H9 (cell line): ENCODE measurements around the gene STN1. TPM values are rescaled to one million over a fixed set of nuclear protein-coding genes. Genes with fewer than 3 reads are reported as not detected.

Experiments used
- DNase-seq: peaks from one replicate; pipeline ENCODE4 v3.0.0-alpha.2; 2017
- H2AFZ ChIP-seq: one replicate; pipeline ENCODE4 v1.6.1; 2013; ENCODE audit warnings: mild to moderate bottlenecking, low read length, control low read depth, moderate library complexity
- H2AK5ac ChIP-seq: 2 replicates; pipeline ENCODE4 v1.6.1; 2013; ENCODE audit warnings: low read length, control low read depth, mixed read lengths; ENCODE audit not compliant: insufficient read length
- H2BK120ac ChIP-seq: one replicate; pipeline ENCODE4 v1.6.1; 2013; ENCODE audit warnings: low read depth, mild to moderate bottlenecking, low read length, control low read depth, inconsistent platforms; ENCODE audit not compliant: poor library complexity, severe bottlenecking
- H2BK12ac ChIP-seq: 2 replicates; pipeline ENCODE4 v1.6.1; 2013; ENCODE audit warnings: low read length, control low read depth, mixed read lengths, low read depth; ENCODE audit not compliant: insufficient read length
- H2BK15ac ChIP-seq: 2 replicates; pipeline ENCODE4 v1.6.1; 2013; ENCODE audit warnings: low read depth, low read length, control low read depth
- H2BK20ac ChIP-seq: one replicate; pipeline ENCODE4 v1.6.1; 2013; ENCODE audit warnings: low read depth, mild to moderate bottlenecking, low read length, control low read depth, inconsistent platforms; ENCODE audit not compliant: poor library complexity, severe bottlenecking
- H2BK5ac ChIP-seq: 2 replicates; pipeline ENCODE4 v1.6.1; 2013; ENCODE audit warnings: low read length, control low read depth, mixed read lengths; ENCODE audit not compliant: insufficient read length
- H3K14ac ChIP-seq: 2 replicates; pipeline ENCODE4 v1.6.1; 2013; ENCODE audit warnings: low read length, control low read depth; ENCODE audit not compliant: insufficient read depth
- H3K18ac ChIP-seq: 2 replicates; pipeline ENCODE4 v1.6.1; 2013; ENCODE audit warnings: low read depth, mild to moderate bottlenecking, mixed read lengths, low read length, control low read depth; ENCODE audit not compliant: insufficient read length
- H3K23ac ChIP-seq: 2 replicates; pipeline ENCODE4 v1.6.1; 2013; ENCODE audit warnings: low read length, control low read depth, mixed read lengths, low read depth; ENCODE audit not compliant: insufficient read length
- H3K23me2 ChIP-seq: 2 replicates; pipeline ENCODE4 v1.6.1; 2013; ENCODE audit warnings: low read depth, mild to moderate bottlenecking, mixed read lengths, low read length, control low read depth; ENCODE audit not compliant: insufficient read length, poor library complexity, severe bottlenecking
- H3K27ac ChIP-seq: 2 replicates; pipeline ENCODE4 v1.5.1; 2013; ENCODE audit warnings: low read length, control low read depth, mixed read lengths, low read depth; ENCODE audit not compliant: insufficient read length
- H3K27me3 ChIP-seq: 2 replicates; pipeline ENCODE4 v1.6.1; 2013; ENCODE audit warnings: low read length, control low read depth, inconsistent platforms; ENCODE audit not compliant: insufficient read depth
- H3K4ac ChIP-seq: 2 replicates; pipeline ENCODE4 v1.6.1; 2013; ENCODE audit warnings: low read depth, mild to moderate bottlenecking, control low read depth, inconsistent platforms, low read length, moderate library complexity
- H3K4me1 ChIP-seq: 2 replicates; pipeline ENCODE4 v1.6.1; 2013; ENCODE audit warnings: low read length, control low read depth, inconsistent platforms; ENCODE audit not compliant: insufficient read depth
- H3K4me2 ChIP-seq: 2 replicates; pipeline ENCODE4 v1.6.1; 2013; ENCODE audit warnings: low read length, control low read depth, mixed read lengths; ENCODE audit not compliant: insufficient read length, insufficient read depth
- H3K56ac ChIP-seq: 2 replicates; pipeline ENCODE4 v1.6.1; 2013; ENCODE audit warnings: low read depth, mild to moderate bottlenecking, mixed read lengths, low read length, control low read depth; ENCODE audit not compliant: insufficient read length
- H3K79me1 ChIP-seq: 2 replicates; pipeline ENCODE4 v1.6.1; 2013; ENCODE audit warnings: low read depth, mild to moderate bottlenecking, moderate library complexity, low read length, control low read depth, inconsistent platforms; ENCODE audit not compliant: insufficient read depth, poor library complexity, severe bottlenecking
- H3K79me2 ChIP-seq: 2 replicates; pipeline ENCODE4 v1.6.1; 2013; ENCODE audit warnings: low read length, control low read depth, inconsistent platforms; ENCODE audit not compliant: insufficient read depth
- H3K9ac ChIP-seq: 2 replicates; pipeline ENCODE4 v1.6.1; 2013; ENCODE audit warnings: low read length, control low read depth, mixed read lengths; ENCODE audit not compliant: insufficient read length; ENCODE audit errors: extremely low read depth
- H3K9me3 ChIP-seq: one replicate; pipeline ENCODE4 v1.6.1; 2013; ENCODE audit warnings: low read depth, low read length, inconsistent platforms; ENCODE audit not compliant: control insufficient read depth
- H3T11ph ChIP-seq: one replicate; pipeline ENCODE4 v1.6.1; 2013; ENCODE audit warnings: mild to moderate bottlenecking, low read length, control low read depth, inconsistent platforms
- H4K20me1 ChIP-seq: one replicate; pipeline ENCODE4 v1.6.1; 2013; ENCODE audit not compliant: control insufficient read depth, insufficient read length, insufficient read depth
- H4K5ac ChIP-seq: 2 replicates; pipeline ENCODE4 v1.6.1; 2013; ENCODE audit warnings: low read depth, mild to moderate bottlenecking, mixed read lengths, low read length, control low read depth; ENCODE audit not compliant: insufficient read length
- H4K8ac ChIP-seq: replicated peaks from 2 replicates; pipeline ENCODE4 v1.6.1; 2013; ENCODE audit warnings: low read length, control low read depth, mixed read lengths, low read depth; ENCODE audit not compliant: insufficient read length
- H4K91ac ChIP-seq: 2 replicates; pipeline ENCODE4 v1.6.1; 2013; ENCODE audit warnings: low read depth, mild to moderate bottlenecking, moderate library complexity, mixed read lengths, low read length, control low read depth; ENCODE audit not compliant: insufficient read length
- H3K27ac Mint-ChIP-seq, 3 experiments: 2 replicates in 2 of 3; 3 replicates in 1 of 3; pipeline ENCODE4 v1.8.0; 2020 to 2021; ENCODE audit warnings: mixed read lengths in 3 of 3, mild to moderate bottlenecking in 1 of 3, moderate library complexity in 1 of 3
- H3K27me3 Mint-ChIP-seq: 2 replicates; pipeline ENCODE4 v1.8.0; 2021; ENCODE audit warnings: low read depth, mild to moderate bottlenecking, moderate library complexity, mixed read lengths
- H3K36me3 Mint-ChIP-seq, 3 experiments: 2 replicates in 2 of 3; 3 replicates in 1 of 3; pipeline ENCODE4 v1.8.0; 2020 to 2021; ENCODE audit warnings: low read depth in 3 of 3, mixed read lengths in 3 of 3; ENCODE audit not compliant: insufficient read depth in 1 of 3
- H3K4me1 Mint-ChIP-seq, 2 experiments: 2 replicates each; pipeline ENCODE4 v1.8.0; 2020; ENCODE audit warnings: mixed read lengths in 2 of 2
- H3K4me3 Mint-ChIP-seq, 2 experiments: 2 replicates in 1 of 2; 3 replicates in 1 of 2; pipeline ENCODE4 v1.8.0; 2020 to 2021; ENCODE audit warnings: mild to moderate bottlenecking in 2 of 2, mixed read lengths in 2 of 2, moderate library complexity in 1 of 2
- H3K9me3 Mint-ChIP-seq, 2 experiments: 2 replicates in 1 of 2; 3 replicates in 1 of 2; pipeline ENCODE4 v1.8.0; 2020; ENCODE audit warnings: mild to moderate bottlenecking in 2 of 2, mixed read lengths in 2 of 2, moderate library complexity in 1 of 2
- CTCF ChIP-seq: fragments of 200-600 bp; sonication (generic); conservative IDR thresholded peaks from 3 replicates; pipeline ENCODE4 v1.8.0; 2021; ENCODE audit warnings: antibody characterized with exemption, mild to moderate bottlenecking
- WGBS: extraction: QIAGEN DNeasy Blood & Tissue Kit; methylation state at CpG from one replicate; pipeline ENCODE4 v1.1.7; 2013; ENCODE audit warnings: missing lambda C conversion rate, low lambda C conversion rate, mixed read lengths; ENCODE audit not compliant: insufficient read length; ENCODE audit errors: extremely low coverage; 5-methylcytosine and 5-hydroxymethylcytosine counted together
- total RNA-seq: library from RNA; stranded (reverse); gene quantifications from 2 replicates; pipeline ENCODE4 v1.2.1, GENCODE V29; 2021

The STN1 gene
- total RNA-seq, 1 experiment from 2014 or later, result 11.3 TPM

DNA sequence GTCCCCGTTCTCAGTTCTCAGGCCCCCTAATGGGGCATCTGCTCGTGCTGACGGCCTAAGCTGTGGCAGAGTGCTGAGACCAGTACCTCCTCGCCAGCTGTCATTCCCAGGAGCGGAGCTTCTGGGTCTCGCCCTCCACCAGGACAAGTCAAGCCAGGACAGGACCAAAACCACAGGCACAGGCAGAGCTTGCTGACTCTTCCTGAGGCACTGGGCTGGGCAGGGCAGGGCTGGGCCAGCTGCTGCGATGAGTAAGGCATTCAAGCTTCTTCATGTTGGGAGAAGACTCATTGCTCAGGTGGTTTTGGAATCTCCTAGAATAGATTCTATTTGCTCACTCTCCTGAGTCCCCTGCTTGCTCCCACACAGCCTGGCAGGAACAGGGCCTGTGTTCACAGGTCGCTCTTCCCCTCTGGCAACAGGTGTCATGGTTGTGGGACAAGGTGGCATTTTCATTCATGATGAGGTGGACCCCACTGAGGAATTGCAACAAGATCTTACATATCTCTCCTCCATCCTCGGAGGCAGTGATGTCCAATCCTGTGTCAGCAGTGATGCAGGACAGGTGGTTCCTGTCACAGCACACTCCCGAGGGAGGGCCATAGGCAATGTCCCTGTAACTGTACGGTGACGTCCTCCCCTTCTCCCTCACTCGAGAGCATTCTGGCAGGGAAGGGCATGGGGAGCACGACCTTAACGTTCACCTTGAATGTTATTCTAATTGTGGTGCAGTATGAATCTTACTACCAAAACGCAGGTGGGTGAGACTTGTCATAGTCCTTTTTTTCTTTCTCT is 45.6 kb downstream of the STN1 start:
- Histone ChIP-seq H2BK5ac (no peak overlapping the region), H2AK5ac (no peak overlapping the region), H4K5ac (no peak overlapping the region), H3K14ac (no peak overlapping the region; the same call in 1 of the 2 replicates), H3K18ac (no peak overlapping the region), H3K27ac (no peak overlapping the region), H3K23ac (no peak overlapping the region), H2BK20ac (no peak overlapping the region), H3K4ac (no peak overlapping the region), H3K9me3 (no peaks in the 10 kb centered on the region), H3K4me2 (no peak overlapping the region), H3K56ac (no peak overlapping the region), H2AFZ (no peak overlapping the region), H2BK12ac (no peak overlapping the region), H3K23me2 (no peaks in the 10 kb centered on the region), H2BK15ac (no peak overlapping the region), H3K27me3 (no peaks in the 10 kb centered on the region), H3K79me1 (no peaks in the 10 kb centered on the region), H4K20me1 (no peaks in the 10 kb centered on the region), H4K91ac (no peak overlapping the region), H4K8ac (no peak overlapping the region), H3T11ph (no peak overlapping the region), H3K4me1 (0 out of 2 replicates have a peak, but pooled peaks cover 2% of the 10 kb centered on the region), H3K9ac (no peak overlapping the region), H3K79me2 (no peaks in the 10 kb centered on the region), H2BK120ac (no peak overlapping the region)
- Mint-ChIP-seq H3K9me3 (no peaks in the 10 kb centered on the region), H3K36me3 (no peaks in the 10 kb centered on the region), H3K4me3 (no peak overlapping the region), H3K27ac (peak overlapping the region in 1 of 3 experiments; percentile 49; a peak in 1 of 7 replicates), H3K4me1 (peaks cover 13 to 18% of the 10 kb centered on the region in 2 experiments), H3K27me3 (no peaks in the 10 kb centered on the region)
- WGBS, result no CpG with 5 or more reads among the region's 16 CpGs
- DNase-seq, result no peak
- no peak for TF ChIP-seq CTCF
